GM12892 (cell line): Measurements from ENCODE around the gene EGFLAM.

Experiments used
- POLR2A ChIP-seq: IDR thresholded peaks from 2 replicates; pipeline ENCODE4 v1.6.1; 2011; ENCODE audit warnings: low read depth, low read length, control low read depth
- POLR2AphosphoS5 ChIP-seq: IDR thresholded peaks from 2 replicates; pipeline ENCODE4 v1.6.1; 2011; ENCODE audit warnings: low read depth, low read length, control low read depth
- TAF1 ChIP-seq: IDR thresholded peaks from 2 replicates; pipeline ENCODE4 v1.6.1; 2011; ENCODE audit warnings: low read depth, mild to moderate bottlenecking, control low read depth, low read length, borderline replicate concordance

GRCh38 chr5:38369692-38370091 lies 111.3 kb downstream of the EGFLAM start:
- TF ChIP-seq POLR2A = no peak
- no peak for TF ChIP-seq POLR2AphosphoS5
- TF ChIP-seq TAF1 = no peak
